ENCODE data around the gene DDX19B. TPM values are rescaled to one million over a fixed set of nuclear protein-coding genes. Genes with fewer than 3 reads are reported as not detected.

DDX19B gene
- total and polyA plus RNA-seq, 9 of the 15 experiments (the other 6 are each of a cell fraction or from before 2014, with no cell fraction given) = 7.0 to 32.9 (median 19.3) TPM

- TF ChIP-seq ZNF407 (IDR thresholded peaks at IDR 0.05; ENCODE audit: low read depth) (no peak), ZBTB2 (IDR thresholded peaks at IDR 0.05) (no peak), ZBTB17 (CRISPR knock-in tag; IDR thresholded peaks at IDR 0.05) (no peak), CCAR2 (IDR thresholded peaks at IDR 0.05; ENCODE audit: low read depth, low read length) (no peak), NEUROD1 (IDR thresholded peaks at IDR 0.05; ENCODE audit: borderline replicate concordance, low read depth, low read length, partially characterized antibody) (no peak), EP300 (IDR thresholded peaks at IDR 0.05; ENCODE audit: low read length) (no peak), NFXL1 (CRISPR knock-in tag; IDR thresholded peaks at IDR 0.05) (no peak), ZBED1 (IDR thresholded peaks at IDR 0.05) (no peak), NFRKB (IDR thresholded peaks at IDR 0.05; ENCODE audit: low read depth) (no peak), ZBTB12 (CRISPR knock-in tag; IDR thresholded peaks at IDR 0.05) (no peak), SMARCE1 (IDR thresholded peaks at IDR 0.05) (no peak), TRIM28 (IDR thresholded peaks at IDR 0.05) (peak; percentile 43; the same call in 1 of the 2 replicates), CBX3 (IDR thresholded peaks at IDR 0.05; ENCODE audit: borderline replicate concordance in 1 of 2, low read length in 2 of 2) (peak in 1 of 2 experiments; percentile 30; a peak in 1 of 3 replicates)
- TF ChIP-seq, protein P1, sequence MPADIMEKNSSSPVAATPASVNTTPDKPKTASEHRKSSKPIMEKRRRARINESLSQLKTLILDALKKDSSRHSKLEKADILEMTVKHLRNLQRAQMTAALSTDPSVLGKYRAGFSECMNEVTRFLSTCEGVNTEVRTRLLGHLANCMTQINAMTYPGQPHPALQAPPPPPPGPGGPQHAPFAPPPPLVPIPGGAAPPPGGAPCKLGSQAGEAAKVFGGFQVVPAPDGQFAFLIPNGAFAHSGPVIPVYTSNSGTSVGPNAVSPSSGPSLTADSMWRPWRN (IDR thresholded peaks at IDR 0.05; ENCODE audit: low read depth) = no peak
- TF ChIP-seq, protein P2, sequence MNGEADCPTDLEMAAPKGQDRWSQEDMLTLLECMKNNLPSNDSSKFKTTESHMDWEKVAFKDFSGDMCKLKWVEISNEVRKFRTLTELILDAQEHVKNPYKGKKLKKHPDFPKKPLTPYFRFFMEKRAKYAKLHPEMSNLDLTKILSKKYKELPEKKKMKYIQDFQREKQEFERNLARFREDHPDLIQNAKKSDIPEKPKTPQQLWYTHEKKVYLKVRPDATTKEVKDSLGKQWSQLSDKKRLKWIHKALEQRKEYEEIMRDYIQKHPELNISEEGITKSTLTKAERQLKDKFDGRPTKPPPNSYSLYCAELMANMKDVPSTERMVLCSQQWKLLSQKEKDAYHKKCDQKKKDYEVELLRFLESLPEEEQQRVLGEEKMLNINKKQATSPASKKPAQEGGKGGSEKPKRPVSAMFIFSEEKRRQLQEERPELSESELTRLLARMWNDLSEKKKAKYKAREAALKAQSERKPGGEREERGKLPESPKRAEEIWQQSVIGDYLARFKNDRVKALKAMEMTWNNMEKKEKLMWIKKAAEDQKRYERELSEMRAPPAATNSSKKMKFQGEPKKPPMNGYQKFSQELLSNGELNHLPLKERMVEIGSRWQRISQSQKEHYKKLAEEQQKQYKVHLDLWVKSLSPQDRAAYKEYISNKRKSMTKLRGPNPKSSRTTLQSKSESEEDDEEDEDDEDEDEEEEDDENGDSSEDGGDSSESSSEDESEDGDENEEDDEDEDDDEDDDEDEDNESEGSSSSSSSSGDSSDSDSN (IDR thresholded peaks at IDR 0.05; ENCODE audit: borderline replicate concordance in 1 of 2, low read depth in 2 of 2, low read length in 2 of 2) = no peak
Observed at GRCh38 chr16:70301121-70301520, 2.1 kb downstream of the DDX19B start (continued).

All from K562 (cell line).